OCI-LY3 (cell line): ENCODE data around the gene TNS3.

Source experiments
- CTCF ChIP-seq: fragments of 200-600, 300-600 bp; sonication (generic); IDR thresholded peaks from 2 replicates; pipeline ENCODE4 v1.5.1; 2014; ENCODE audit warnings: antibody characterized with exemption, low read length, low read depth
- EZH2phosphoT487 ChIP-seq: fragments of 200-600 bp; shearing (Covaris generic); IDR thresholded peaks from 2 replicates; pipeline ENCODE4 v1.6.1; 2018; ENCODE audit warnings: antibody characterized with exemption, mixed run types, low read depth

DNA sequence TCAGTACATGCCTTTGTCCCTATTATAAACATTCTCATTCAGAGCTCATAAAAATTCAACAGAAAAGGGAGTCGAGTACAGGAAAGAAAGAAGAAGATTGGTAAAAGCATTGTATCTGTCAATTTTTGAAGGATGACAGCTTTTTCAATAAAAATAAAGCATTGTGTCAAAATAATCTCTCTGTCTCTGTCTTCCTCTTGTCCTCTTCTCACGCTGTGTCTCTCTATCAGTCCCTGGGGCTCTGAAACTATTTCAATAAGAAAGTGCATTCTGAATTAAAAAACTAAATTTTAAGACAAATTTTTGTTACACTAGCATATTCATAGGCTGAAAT is 248.4 kb downstream of the TNS3 start:
- TF ChIP-seq EZH2phosphoT487 (no peak), CTCF (no peak)
